T47D (cell line): ENCODE measurements around the gene ENO1.
A peak's percentile ranks its signal among the peaks of the same experiment; 100 is the strongest.
"Not testable (repeated sequence)": the region's sequence is repeated elsewhere in the genome, so short reads cannot be mapped to it uniquely, and the experiment has no call there.

Source experiments
- DNase-seq, 2 experiments: peaks; one replicate each; pipeline versions ENCODE4 v3.0.0 to v3.0.0-alpha.2; 2011 to 2012; ENCODE audit warnings: low read depth in 1 of 2, low spot score in 1 of 2
- JUND ChIP-seq: IDR thresholded peaks from 2 replicates; pipeline ENCODE4 v1.6.1; 2012; ENCODE audit warnings: low read depth
- in situ Hi-C: cut with HindIII; loops from 2 replicates; pipeline ENCODE4 v1.10.0; 2016; ENCODE audit warnings: low sequenced_read_pairs, low pct_unique_long_range_greater_than_20kb

The ENO1 gene

DNA sequence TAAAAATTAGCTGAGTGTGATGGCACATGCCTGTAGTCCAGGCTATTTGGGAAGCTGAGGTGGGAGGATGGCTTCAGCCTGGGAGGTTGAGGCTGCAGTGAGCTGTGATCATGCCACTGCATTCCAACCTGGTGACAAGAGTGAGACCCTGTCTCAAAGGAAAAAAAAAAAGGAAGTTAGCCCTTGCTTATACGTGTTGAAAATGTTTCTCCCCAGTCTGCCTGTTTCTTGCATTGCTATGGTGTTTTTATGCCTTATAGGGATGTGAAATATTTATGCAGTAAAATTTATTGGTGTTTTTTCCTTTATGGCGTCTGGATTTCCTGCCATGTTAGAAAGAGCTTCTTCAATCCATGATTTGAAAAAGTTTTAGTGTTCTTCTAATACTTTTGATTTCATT is 57.4 kb downstream of the ENO1 start:
- in situ Hi-C loops, result no loop called here
- no peak for TF ChIP-seq JUND
- DNase-seq, result no peak

DNA sequence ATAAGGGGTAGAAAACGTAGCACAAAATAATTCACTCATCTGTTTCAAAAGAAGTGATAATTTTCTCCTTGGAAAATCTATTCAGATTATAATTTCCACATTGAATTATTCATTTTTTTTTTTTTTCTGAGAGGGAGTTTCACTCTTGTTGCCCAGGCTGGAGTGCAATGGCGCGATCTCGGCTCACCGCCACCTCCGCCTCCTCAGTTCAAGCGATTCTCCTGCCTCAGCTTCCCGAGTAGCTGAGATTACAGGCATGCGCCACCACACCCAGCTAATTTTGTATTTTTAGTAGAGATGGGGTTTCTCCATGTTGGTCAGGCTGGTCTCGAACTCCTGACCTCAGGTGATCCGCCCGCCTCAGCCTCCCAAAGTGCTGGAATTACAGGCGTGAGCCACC is 59.7 kb downstream of the ENO1 start:
- in situ Hi-C loops, DNase-seq: not testable (repeated sequence)

DNA sequence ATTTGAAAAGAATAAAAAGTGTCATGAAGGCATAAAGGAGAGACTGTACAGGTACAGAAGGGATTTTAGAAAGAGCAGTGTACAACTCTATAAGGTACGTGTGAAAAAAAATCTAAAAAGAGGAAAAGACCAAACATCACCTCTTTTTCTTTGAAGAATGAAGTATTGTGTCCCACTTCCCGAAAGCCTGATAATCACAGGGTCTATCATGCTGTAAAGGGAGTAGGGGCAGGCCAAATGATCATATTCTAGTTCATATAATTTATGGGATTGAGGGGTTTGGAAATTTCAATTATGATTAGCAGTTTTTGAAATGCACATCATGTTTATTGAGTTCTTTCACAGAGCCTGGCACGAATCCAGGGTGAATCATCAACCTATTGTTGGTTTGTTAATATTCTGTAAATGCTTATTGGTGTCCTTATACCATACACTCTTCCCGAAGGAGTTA is 60.1 kb downstream of the ENO1 start:
- in situ Hi-C loops, result no loop called here
- TF ChIP-seq JUND, result no peak
- DNase-seq, result no peak

- in situ Hi-C loops, result no loop called here
- no peak for TF ChIP-seq JUND
Measured at GRCh38 chr1:8817412-8818324, 60.8 kb downstream of the ENO1 start, which contains the start of gene RERE. Gene RERE, minus strand, starts transcription at chr1:8817640.

DNA sequence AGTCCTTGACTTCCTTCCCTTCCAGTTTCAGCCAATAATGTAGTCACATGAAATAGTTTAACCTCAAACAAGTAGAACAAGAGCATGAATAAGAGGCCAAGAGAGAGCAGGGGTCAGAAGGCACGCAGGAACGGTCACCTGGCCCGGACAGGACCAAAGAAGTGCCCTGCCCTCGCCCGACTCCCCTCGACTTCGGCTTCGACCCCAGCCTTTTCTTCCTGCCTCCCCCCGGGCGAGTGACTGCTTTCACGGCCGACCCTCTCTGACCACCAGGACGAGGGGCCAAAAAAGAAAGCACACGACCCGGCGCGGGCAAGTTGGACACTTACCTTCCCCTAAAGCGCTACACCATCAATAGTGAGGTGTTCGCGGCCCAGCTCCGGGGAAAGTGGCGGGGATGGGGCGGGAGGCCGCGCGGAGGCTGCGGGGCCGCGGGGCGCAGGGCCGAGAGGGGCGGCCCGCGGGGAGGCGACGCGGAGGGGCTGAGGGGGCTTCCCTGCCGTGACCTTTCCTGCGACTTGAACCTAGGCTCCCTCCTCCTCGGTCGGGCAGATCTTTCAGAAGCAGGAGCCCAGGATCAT is 61.6 kb downstream of the ENO1 start:
- no peak for TF ChIP-seq JUND
- peak in 1 of 2 experiments; percentile 21 for DNase-seq
- in situ Hi-C loops, result no loop called here

More at GRCh38 chr1:8817412-8818324, 60.8 kb downstream of the ENO1 start, which contains the start of gene RERE:
- DNase-seq, result peak; percentile 91 to 93

DNA sequence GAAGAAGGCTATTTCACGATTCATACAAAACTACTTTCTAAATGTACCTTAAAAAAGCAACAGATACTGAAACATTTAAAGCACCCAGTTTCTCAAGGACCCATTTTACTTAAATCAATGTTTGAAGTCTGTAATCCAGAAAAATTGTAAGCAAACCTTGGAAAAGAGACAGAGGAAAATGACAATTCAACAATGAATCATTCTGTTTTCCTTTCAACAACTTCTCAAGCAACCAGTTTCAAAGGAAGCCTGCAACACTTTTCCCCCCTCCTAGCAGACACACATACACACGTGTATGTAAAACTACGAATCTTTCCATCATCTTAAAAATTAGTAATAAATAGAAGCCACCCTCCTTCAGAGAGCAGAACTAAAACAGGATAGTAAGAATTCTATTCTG is 62.2 kb downstream of the ENO1 start:
- in situ Hi-C loops, result no loop called here
- TF ChIP-seq JUND, result no peak
- DNase-seq, result no peak

- no peak for TF ChIP-seq JUND
- DNase-seq, result peak in 1 of 2 experiments; percentile 15
- in situ Hi-C loops, result no loop called here
Measured at GRCh38 chr1:8815582-8816151, 62.8 kb downstream of the ENO1 start.

DNA sequence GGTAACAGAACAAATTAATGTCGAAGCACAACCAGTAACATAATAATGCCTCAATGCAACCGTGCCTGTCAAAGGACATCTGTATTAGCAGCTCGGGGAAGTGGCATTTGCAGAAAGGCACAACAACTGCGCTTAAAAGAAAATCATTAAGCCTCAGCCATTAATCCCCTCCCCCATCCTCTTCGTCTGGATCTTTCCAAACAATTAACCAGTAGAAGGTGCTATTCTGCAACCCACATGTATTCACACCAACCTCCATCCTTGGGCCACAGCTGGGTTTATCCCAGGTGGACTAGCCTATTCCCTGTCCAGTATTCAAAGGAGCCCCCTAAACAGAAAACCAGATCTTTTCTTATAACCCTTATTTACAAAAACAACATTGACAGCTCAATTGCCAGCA is 63.6 kb downstream of the ENO1 start:
- DNase-seq, result peak in 1 of 2 experiments; percentile 34
- no peak for TF ChIP-seq JUND
- in situ Hi-C loops, result no loop called here

DNA sequence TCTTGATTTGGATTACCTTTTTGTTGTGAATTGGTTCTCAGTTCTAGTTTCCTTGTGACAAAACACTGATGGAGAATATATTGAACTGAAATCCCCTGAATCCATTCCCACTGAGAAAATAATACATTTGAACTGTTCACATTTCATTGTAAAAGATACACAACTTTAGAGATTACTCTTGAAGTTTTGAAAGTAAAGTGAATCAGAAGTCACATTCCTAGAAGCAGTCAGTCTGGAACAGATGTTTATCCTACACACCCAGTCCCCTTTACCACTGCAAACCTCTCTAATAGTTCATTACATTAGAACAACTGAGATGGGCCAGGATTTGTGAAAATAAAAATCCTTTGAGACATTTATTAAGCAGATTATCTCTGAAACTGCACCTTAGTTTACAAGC is 64.5 kb downstream of the ENO1 start:
- in situ Hi-C loops, result no loop called here
- DNase-seq, result no peak
- no peak for TF ChIP-seq JUND

GRCh38 chr1:8813016-8813763 is 65.3 kb downstream of the ENO1 start:
- in situ Hi-C loops, result no loop called here
- no peak for TF ChIP-seq JUND
- DNase-seq, result no peak

GRCh38 chr1:8812081-8812480 is 66.4 kb downstream of the ENO1 start:
- no peak for TF ChIP-seq JUND
- in situ Hi-C loops, result no loop called here
- no peak for DNase-seq
